ENCODE results near the gene STK24. TPM values are rescaled to one million over a fixed set of nuclear protein-coding genes. Genes with fewer than 3 reads are reported as not detected.
A peak's percentile ranks its signal among the peaks of the same experiment; 100 is the strongest.

The STK24 gene
- total and polyA plus RNA-seq, 3 experiments from 2014 or later = 63.6 to 150 (median 149) TPM

DNA sequence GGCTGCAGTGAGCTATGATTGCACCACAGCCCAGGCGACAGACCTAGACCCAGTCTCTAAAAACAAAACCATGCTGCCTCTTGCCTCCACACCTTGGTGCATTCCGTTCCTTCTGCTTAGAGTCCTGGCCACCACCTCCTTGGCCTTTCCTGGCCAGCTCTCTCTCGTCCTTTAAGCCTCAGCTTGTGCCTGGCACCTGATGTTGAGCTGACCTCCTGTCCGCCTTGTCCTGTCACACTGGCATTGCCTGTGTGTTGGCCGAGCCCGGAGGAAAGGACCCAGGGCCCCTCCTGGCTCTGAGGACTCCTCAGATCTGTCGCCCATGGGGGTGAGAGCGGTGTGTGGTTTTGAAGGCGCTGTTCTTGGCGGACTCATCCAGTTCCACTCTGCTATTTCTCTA lies 143.3 kb downstream of the STK24 start:
- H3K27me3 ChIP-seq (ENCODE audit: insufficient read depth, low read length, poor library complexity, severe bottlenecking) = no peaks in the 10 kb centered on the region
- no peak overlapping the region for H3K27ac ChIP-seq (ENCODE audit: low read depth, low read length)
- ChIA-PET POLR2A (no interaction called here), CTCF (interaction anchor here (2.7 kb wide), 1 partner anchor 12 kb away, joined by 7 read pairs; no protein-coding TSS in a partner anchor)
- no peak overlapping the region for H3K4me3 ChIP-seq (ENCODE audit: low read length)
- Mint-ChIP-seq H3K9me3 (no peaks in the 10 kb centered on the region), H3K4me1 (no peaks in the 10 kb centered on the region), H3K27me3 (peaks cover 11 to 32% of the 10 kb centered on the region in 2 donors), H3K4me3 (no peak overlapping the region), H3K27ac (no peak overlapping the region), H3K36me3 (no peaks in the 10 kb centered on the region)
- no peaks in the 10 kb centered on the region for H3K4me1 ChIP-seq (ENCODE audit: insufficient read depth, low read length)
- no peak for DNase-seq
- no peaks in the 10 kb centered on the region for H3K36me3 ChIP-seq (ENCODE audit: insufficient read depth, low read length)
- no peaks in the 10 kb centered on the region for H3K9me3 ChIP-seq (ENCODE audit: low read length)

DNA sequence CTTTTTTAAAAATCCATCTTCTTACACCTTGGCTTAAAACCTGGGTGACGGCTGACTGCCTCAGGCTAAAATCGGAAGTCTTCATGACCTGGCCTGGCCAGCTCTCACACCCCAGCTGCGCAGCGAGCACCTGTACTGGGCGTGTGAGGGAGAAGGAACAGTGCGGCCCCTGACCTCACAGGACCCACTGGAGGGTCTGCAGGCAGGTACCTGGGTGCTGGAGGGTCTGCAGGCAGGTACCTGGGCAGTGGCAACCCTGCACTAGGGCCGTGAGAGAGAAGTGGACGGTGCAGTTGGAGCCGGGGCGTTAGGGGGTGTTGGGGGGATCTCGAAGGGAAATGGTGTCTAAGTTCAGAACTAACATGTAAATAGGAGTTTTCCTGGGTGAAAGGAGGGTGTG lies 144.3 kb downstream of the STK24 start:
- no peaks in the 10 kb centered on the region for H3K4me1 Mint-ChIP-seq

DNA sequence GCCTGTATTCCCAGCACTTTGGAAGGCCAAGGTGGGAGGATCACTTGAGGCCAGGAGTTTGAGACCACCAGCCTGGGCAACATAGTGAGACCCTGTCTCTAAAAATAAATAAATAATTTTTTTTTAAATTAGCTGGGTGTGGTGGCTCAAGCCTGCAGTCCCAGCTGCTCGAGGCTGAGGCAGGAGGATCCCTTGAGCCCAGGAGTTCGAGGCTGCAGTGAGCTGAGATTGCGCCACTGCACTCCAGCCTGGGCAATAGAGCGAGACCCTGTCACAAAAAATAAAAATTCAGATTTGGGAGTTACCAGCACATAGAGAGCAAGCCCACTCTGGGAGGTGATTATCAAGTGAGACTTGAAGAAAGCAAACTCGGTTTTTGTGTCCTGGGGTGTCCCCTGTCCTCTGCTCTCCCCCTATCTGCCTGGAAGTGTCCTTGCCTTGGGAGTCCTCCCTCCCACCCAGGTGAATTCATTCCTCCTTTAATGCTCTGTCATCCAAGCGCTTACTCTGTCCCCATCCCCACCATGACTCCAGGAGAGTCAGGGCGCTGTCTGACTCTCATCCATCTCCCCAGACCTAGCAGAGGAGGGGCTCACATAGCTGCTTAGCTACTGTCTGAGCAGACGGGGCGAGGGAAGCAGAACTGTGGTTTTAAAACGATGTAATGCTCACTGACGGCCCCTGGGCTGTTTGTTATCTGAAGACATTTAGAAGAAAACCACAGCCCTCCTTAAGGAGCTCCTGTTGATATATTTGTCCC lies 146.8 kb downstream of the STK24 start:
- POLR2A ChIA-PET = no interaction called here

More for the DNA sequence above, 144.3 kb downstream of the STK24 start:
- H3K36me3 ChIP-seq (ENCODE audit: insufficient read depth, low read length) = no peaks in the 10 kb centered on the region
- no peaks in the 10 kb centered on the region for H3K27me3 ChIP-seq (ENCODE audit: insufficient read depth, low read length, poor library complexity, severe bottlenecking)
- Mint-ChIP-seq H3K4me3 (no peak overlapping the region), H3K36me3 (no peaks in the 10 kb centered on the region), H3K27ac (no peak overlapping the region), H3K27me3 (peaks cover 16 to 41% of the 10 kb centered on the region in 2 donors), H3K9me3 (no peaks in the 10 kb centered on the region)
- H3K9me3 ChIP-seq (ENCODE audit: low read length) = no peaks in the 10 kb centered on the region
- ChIA-PET CTCF (interaction anchor here (1.2 kb wide), 1 partner anchor 13 kb away, joined by 4 read pairs; no protein-coding TSS in a partner anchor), POLR2A (no interaction called here)
- H3K4me3 ChIP-seq (ENCODE audit: low read length) = no peak overlapping the region
- H3K27ac ChIP-seq (ENCODE audit: low read depth, low read length) = no peak overlapping the region
- no peak for DNase-seq
- no peaks in the 10 kb centered on the region for H3K4me1 ChIP-seq (ENCODE audit: insufficient read depth, low read length)

DNA sequence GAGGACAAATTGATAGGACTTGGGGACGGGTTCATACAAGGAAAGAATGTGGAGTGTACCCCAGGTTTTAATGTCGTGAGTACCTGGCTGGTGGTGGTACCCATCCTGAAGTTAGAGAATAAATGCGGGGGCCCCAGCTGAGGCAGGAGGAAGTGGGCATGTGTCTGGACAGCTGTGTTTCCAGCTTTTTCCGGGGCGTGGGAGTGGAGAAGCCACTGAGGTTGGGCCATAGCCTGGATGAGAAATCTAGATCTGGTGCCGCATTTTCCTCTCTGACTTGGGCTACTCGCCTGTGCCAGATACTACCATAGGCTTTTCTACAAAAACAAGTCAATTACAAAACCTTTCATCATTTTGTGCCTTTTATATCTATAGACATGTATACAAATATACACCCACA lies 147.4 kb downstream of the STK24 start:
- Histone ChIP-seq H3K4me1 (ENCODE audit: insufficient read depth, low read length) (no peaks in the 10 kb centered on the region), H3K27me3 (ENCODE audit: insufficient read depth, low read length, poor library complexity, severe bottlenecking) (no peaks in the 10 kb centered on the region), H3K27ac (ENCODE audit: low read depth, low read length) (no peak overlapping the region), H3K4me3 (ENCODE audit: low read length) (no peak overlapping the region), H3K9me3 (ENCODE audit: low read length) (no peaks in the 10 kb centered on the region), H3K36me3 (ENCODE audit: insufficient read depth, low read length) (no peaks in the 10 kb centered on the region)
- H3K9me3 Mint-ChIP-seq = no peaks in the 10 kb centered on the region
- H3K27me3 Mint-ChIP-seq = peaks cover 18 to 59% of the 10 kb centered on the region in 2 donors
- H3K27ac Mint-ChIP-seq = no peak overlapping the region
- no peak overlapping the region for H3K4me3 Mint-ChIP-seq
- no peaks in the 10 kb centered on the region for H3K36me3 Mint-ChIP-seq
- DNase-seq = no peak
- H3K4me1 Mint-ChIP-seq = no peaks in the 10 kb centered on the region
- POLR2A ChIA-PET = no interaction called here
- CTCF ChIA-PET = interaction anchor here (1.4 kb wide), 1 partner anchor 21 kb away, joined by 3 read pairs; no protein-coding TSS in a partner anchor

More for the DNA sequence above, 146.8 kb downstream of the STK24 start:
- Mint-ChIP-seq H3K4me3 (no peak overlapping the region), H3K27ac (no peak overlapping the region), H3K27me3 (peaks cover 18 to 59% of the 10 kb centered on the region in 2 donors), H3K36me3 (no peaks in the 10 kb centered on the region), H3K9me3 (no peaks in the 10 kb centered on the region), H3K4me1 (no peaks in the 10 kb centered on the region)
- Histone ChIP-seq H3K9me3 (ENCODE audit: low read length) (no peaks in the 10 kb centered on the region), H3K36me3 (ENCODE audit: insufficient read depth, low read length) (no peaks in the 10 kb centered on the region), H3K4me1 (ENCODE audit: insufficient read depth, low read length) (no peaks in the 10 kb centered on the region), H3K4me3 (ENCODE audit: low read length) (no peak overlapping the region), H3K27ac (ENCODE audit: low read depth, low read length) (no peak overlapping the region), H3K27me3 (ENCODE audit: insufficient read depth, low read length, poor library complexity, severe bottlenecking) (no peaks in the 10 kb centered on the region)
- CTCF ChIA-PET = interaction anchor here (1.4 kb wide), 1 partner anchor 22 kb away, joined by 3 read pairs; no protein-coding TSS in a partner anchor
- no peak for DNase-seq

DNA sequence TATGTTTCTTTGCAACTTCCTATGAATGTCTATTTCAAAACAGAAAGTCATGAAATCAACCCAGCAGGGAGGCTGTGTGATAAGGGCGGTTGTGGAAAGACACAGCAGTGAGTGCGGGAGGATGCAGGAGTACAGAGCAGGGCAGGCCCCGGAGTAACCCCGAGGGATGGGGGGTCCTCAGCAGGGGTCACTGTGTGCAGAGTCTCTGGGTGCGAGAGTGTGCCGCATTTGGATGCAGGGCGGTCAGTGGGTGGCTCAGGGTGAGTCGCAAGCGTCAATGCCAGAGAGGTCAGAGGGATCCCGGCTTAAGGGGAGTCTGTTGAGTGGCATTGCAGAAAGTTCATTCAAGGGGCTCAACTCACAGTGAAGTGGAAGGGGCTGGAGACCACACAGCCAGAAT lies 147.8 kb downstream of the STK24 start:
- no peak for DNase-seq
- H3K4me1 Mint-ChIP-seq = no peaks in the 10 kb centered on the region
- Histone ChIP-seq H3K4me1 (ENCODE audit: insufficient read depth, low read length) (no peaks in the 10 kb centered on the region), H3K9me3 (ENCODE audit: low read length) (no peaks in the 10 kb centered on the region), H3K4me3 (ENCODE audit: low read length) (no peak overlapping the region), H3K27ac (ENCODE audit: low read depth, low read length) (no peak overlapping the region), H3K36me3 (ENCODE audit: insufficient read depth, low read length) (no peaks in the 10 kb centered on the region), H3K27me3 (ENCODE audit: insufficient read depth, low read length, poor library complexity, severe bottlenecking) (no peaks in the 10 kb centered on the region)
- ChIA-PET CTCF (no interaction called here), POLR2A (no interaction called here)
- peaks cover 18 to 59% of the 10 kb centered on the region in 2 donors for H3K27me3 Mint-ChIP-seq
- H3K36me3 Mint-ChIP-seq = no peaks in the 10 kb centered on the region
- H3K4me3 Mint-ChIP-seq = no peak overlapping the region
- no peaks in the 10 kb centered on the region for H3K9me3 Mint-ChIP-seq
- no peak overlapping the region for H3K27ac Mint-ChIP-seq

DNA sequence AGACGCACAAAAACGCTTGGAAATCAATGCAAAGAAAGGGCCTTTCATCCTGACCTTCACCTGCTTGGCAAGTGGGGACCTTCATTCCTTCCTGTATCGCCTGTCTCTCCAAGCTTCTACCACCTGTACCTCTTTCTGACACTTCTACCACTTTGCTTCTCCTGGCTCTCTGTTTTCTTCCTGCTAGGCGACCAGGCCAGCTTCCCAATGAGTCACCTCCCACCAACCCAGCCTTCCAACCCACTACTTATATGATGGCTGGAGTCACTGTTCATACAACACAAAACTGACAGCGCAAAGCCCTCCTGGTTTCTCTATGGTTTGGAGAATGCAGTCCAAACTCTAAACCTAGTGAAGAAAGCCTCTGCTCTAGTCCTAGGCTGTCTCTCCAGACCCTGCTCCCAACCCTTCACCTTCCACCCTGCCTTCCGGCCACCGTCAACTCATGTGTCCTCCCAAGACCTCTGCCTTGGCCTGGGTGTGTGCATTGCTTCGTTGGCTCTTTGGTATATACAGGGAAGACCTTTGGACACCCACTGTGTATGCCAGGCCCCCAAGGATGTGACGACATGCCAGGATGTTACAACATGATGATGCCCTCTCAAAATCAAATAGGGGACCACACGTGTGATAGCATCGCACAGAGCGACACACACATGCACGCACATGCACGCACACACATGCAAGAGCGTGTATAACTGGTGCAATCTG lies 148.5 kb downstream of the STK24 start:
- no peaks in the 10 kb centered on the region for H3K27me3 ChIP-seq (ENCODE audit: insufficient read depth, low read length, poor library complexity, severe bottlenecking)
- CTCF ChIA-PET = no interaction called here
- H3K27ac ChIP-seq (ENCODE audit: low read depth, low read length) = no peak overlapping the region
- POLR2A ChIA-PET = no interaction called here
- H3K4me1 ChIP-seq (ENCODE audit: insufficient read depth, low read length) = no peaks in the 10 kb centered on the region
- no peaks in the 10 kb centered on the region for H3K9me3 Mint-ChIP-seq
- DNase-seq = no peak
- no peak overlapping the region for H3K4me3 Mint-ChIP-seq
- H3K27ac Mint-ChIP-seq = peak overlapping the region in 1 of 8 donors; percentile 36
- no peak overlapping the region for H3K4me3 ChIP-seq (ENCODE audit: low read length)
- H3K36me3 ChIP-seq (ENCODE audit: insufficient read depth, low read length) = no peaks in the 10 kb centered on the region
- no peaks in the 10 kb centered on the region for H3K9me3 ChIP-seq (ENCODE audit: low read length)
- no peaks in the 10 kb centered on the region for H3K36me3 Mint-ChIP-seq
- no peaks in the 10 kb centered on the region for H3K4me1 Mint-ChIP-seq
- H3K27me3 Mint-ChIP-seq = peaks cover 18 to 59% of the 10 kb centered on the region in 2 donors

DNA sequence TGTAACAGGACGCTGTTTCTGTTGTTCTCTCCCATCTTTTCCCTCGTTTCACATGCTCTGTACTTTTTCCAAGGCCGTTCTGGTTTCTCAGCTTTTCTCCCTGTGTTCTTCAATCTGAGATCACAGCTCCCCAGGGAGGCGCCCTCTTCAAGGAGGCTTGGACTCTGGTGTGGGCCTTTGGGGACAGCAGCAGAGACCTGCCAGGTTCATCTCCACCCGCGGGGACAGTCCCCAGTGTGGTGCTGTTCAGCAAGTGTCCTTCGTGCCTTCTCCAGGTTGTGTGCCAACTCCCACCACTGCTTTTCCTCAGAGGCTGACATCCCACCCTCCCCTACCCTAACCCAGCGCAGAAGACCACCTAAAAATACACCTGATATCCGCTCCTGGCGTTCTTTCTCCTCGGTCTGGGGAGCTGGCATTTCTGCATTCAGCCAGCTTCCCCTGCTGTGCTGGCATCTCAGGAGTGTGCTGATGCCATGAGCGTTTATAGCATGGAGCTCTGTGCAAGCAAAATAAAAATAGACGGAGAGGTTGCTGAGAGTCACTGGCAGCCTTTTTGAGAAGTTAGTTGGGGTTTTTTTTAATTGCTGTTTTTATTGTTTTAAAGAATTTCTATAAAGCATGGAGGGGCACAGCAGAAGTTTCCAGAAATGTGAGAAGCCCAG lies 149.4 kb downstream of the STK24 start:
- Mint-ChIP-seq H3K36me3 (no peaks in the 10 kb centered on the region), H3K27ac (no peak overlapping the region), H3K9me3 (no peaks in the 10 kb centered on the region), H3K4me3 (no peak overlapping the region), H3K4me1 (no peaks in the 10 kb centered on the region), H3K27me3 (peaks cover 18 to 57% of the 10 kb centered on the region in 2 donors)
- no peaks in the 10 kb centered on the region for H3K36me3 ChIP-seq (ENCODE audit: insufficient read depth, low read length)
- POLR2A ChIA-PET = no interaction called here
- CTCF ChIA-PET = no interaction called here
- H3K27me3 ChIP-seq (ENCODE audit: insufficient read depth, low read length, poor library complexity, severe bottlenecking) = no peaks in the 10 kb centered on the region
- no peak overlapping the region for H3K4me3 ChIP-seq (ENCODE audit: low read length)
- DNase-seq = no peak
- no peaks in the 10 kb centered on the region for H3K4me1 ChIP-seq (ENCODE audit: insufficient read depth, low read length)
- no peak overlapping the region for H3K27ac ChIP-seq (ENCODE audit: low read depth, low read length)
- H3K9me3 ChIP-seq (ENCODE audit: low read length) = no peaks in the 10 kb centered on the region

DNA sequence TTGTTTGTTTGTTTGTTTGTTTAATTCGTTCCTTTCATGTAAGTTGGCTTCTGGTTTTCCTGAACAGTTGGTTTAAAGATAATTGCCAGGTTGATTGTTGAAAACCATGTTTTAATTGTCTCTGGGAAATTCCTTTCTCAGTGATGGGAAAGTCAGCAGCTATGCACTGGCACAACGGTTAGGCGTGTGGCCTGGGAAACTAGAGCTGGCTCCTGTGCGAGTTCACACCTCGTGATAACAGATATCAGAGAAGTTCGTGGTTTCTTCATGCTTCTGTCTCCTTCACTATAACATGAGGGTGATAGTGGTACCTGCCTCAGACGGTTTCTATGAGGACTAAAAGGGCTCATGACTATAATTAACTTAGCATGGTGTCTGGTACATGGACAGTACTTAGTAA lies 153.5 kb downstream of the STK24 start:
- Histone ChIP-seq H3K4me3 (ENCODE audit: low read length) (no peak overlapping the region), H3K27ac (ENCODE audit: low read depth, low read length) (no peak overlapping the region), H3K9me3 (ENCODE audit: low read length) (no peaks in the 10 kb centered on the region), H3K4me1 (ENCODE audit: insufficient read depth, low read length) (no peaks in the 10 kb centered on the region), H3K27me3 (ENCODE audit: insufficient read depth, low read length, poor library complexity, severe bottlenecking) (no peaks in the 10 kb centered on the region), H3K36me3 (ENCODE audit: insufficient read depth, low read length) (no peaks in the 10 kb centered on the region)
- Mint-ChIP-seq H3K4me3 (no peak overlapping the region), H3K4me1 (no peaks in the 10 kb centered on the region), H3K9me3 (no peaks in the 10 kb centered on the region), H3K27ac (no peak overlapping the region), H3K36me3 (no peaks in the 10 kb centered on the region), H3K27me3 (peaks cover 21 to 37% of the 10 kb centered on the region in 2 donors)
- POLR2A ChIA-PET = no interaction called here
- no peak for DNase-seq
- CTCF ChIA-PET = no interaction called here

Data from CD8-positive, alpha-beta memory T cell (primary cell).